ENCODE data around the gene PDXDC1.
"Not testable (repeated sequence)": the region's sequence is repeated elsewhere in the genome, so short reads cannot be mapped to it uniquely, and the experiment has no call there.

DNA sequence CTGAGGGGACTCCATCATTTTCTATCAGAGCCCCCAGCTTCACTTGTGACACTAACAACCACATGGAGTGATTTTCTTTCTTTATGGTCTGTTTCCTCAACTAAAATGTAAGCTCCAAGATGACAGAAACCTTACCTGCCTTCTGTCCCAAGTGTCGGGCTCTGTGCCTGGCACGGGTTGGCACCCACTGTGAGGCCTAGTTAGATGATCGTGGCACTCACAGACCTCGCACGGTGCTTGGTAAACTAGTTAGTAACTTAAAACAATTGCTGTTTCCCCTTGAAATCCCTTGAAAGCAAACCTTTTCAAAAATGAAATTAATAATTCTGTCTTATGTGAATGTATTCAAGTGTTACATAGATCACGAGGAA lies 53.5 kb downstream of the PDXDC1 start:
- TF ChIP-seq, protein P1, sequence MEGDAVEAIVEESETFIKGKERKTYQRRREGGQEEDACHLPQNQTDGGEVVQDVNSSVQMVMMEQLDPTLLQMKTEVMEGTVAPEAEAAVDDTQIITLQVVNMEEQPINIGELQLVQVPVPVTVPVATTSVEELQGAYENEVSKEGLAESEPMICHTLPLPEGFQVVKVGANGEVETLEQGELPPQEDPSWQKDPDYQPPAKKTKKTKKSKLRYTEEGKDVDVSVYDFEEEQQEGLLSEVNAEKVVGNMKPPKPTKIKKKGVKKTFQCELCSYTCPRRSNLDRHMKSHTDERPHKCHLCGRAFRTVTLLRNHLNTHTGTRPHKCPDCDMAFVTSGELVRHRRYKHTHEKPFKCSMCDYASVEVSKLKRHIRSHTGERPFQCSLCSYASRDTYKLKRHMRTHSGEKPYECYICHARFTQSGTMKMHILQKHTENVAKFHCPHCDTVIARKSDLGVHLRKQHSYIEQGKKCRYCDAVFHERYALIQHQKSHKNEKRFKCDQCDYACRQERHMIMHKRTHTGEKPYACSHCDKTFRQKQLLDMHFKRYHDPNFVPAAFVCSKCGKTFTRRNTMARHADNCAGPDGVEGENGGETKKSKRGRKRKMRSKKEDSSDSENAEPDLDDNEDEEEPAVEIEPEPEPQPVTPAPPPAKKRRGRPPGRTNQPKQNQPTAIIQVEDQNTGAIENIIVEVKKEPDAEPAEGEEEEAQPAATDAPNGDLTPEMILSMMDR (IDR thresholded peaks at IDR 0.05) = not testable (repeated sequence)
- TF ChIP-seq POLR2A (IDR thresholded peaks at IDR 0.05) = not testable (repeated sequence)

Measured in heart left ventricle (tissue), 13 donors.